ENCODE results near the gene KLK2. TPM values are rescaled to one million over a fixed set of nuclear protein-coding genes. Genes with fewer than 3 reads are reported as not detected.
A peak's percentile ranks its signal among the peaks of the same experiment; 100 is the strongest.

The KLK2 gene
- total and polyA plus RNA-seq, 2 of the 8 experiments (the other 6 are each of a cell fraction or from before 2014, with no cell fraction given) = 0.20 TPM; not detected in 1

DNA sequence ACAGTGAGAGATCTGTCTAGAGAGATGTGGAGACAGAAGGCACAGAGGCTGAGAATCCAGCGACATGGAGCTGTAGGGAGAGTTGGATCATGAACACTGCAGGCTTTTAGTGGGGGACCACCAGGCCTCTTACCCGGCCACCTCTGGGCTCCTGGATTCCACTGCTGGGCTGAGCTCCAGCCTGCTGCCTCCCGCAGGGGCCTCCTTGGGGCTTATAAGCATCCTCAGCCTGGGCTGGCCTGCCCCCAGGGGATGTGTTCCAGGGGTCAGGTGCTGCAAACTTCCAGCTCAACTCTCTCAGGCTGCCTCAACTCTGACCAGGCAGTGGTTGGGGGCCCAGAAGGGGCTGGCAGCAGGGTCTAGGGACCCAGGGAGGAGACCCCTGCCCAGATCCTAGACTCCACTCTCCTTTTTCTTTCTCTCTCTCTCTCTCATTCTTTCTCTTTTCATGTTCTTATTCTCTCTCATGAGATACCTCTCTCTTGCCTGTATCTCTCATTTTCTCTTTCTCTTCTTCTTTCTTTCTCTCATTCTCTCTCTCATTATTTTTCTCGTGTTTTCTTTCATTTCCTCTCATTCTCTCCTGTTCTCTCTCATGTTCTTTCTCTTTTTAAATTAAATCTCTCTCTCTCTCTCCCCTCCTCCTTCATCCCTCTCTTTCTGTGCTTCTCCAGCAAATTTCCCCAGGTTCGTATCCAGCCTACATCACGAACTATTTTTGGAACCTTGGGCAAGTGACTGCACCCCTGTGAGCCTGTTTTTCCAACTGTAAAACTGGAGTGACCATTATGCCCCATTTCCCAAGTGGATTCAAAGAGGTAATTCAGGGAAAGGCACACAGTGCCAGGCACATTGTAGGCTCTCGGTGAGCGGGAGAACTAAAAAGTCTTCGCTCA is 38.2 kb downstream of the KLK2 start, which contains the start of gene KLK4:
Gene KLK4 (minus strand): TSS at position 190 of the 896 bp plus-strand sequence. CDS start 657 bp downstream, outside the sequence.
- Histone ChIP-seq H3K56ac (replicated peaks; ENCODE audit: insufficient read length, low read depth, low read length) (no peak within 1 kb of the TSS), H3K9me3 (ENCODE audit: insufficient read depth in 2 of 2, low read depth in 1 of 2, low read length in 1 of 2) (no peaks in the 10 kb centered on the region), H2BK20ac (ENCODE audit: low read length) (peak within 1 kb of the TSS; percentile 53; the same call in 1 of the 2 replicates), H4K5ac (ENCODE audit: insufficient read length, low read depth, low read length) (no peak within 1 kb of the TSS), H4K20me1 (replicated peaks in 1 of 2; ENCODE audit: control insufficient read depth in 1 of 2, insufficient read depth in 2 of 2, low read length in 2 of 2) (peaks cover 0 to 2% of the 10 kb centered on the region in 2 experiments), H3K18ac (ENCODE audit: extremely low read depth, low read length) (no peak within 1 kb of the TSS), H2BK5ac (ENCODE audit: low read depth, low read length) (0 out of 2 replicates have a peak within 1 kb of the TSS, but pooled peaks have one; percentile 27), H2BK15ac (ENCODE audit: low read length) (peak within 1 kb of the TSS; percentile 73; the same call in 1 of the 2 replicates), H3K4me3 (ENCODE audit: extremely low read depth in 1 of 4, insufficient read depth in 2 of 4, low read depth in 3 of 4, low read length in 4 of 4) (peak within 1 kb of the TSS in 1 of 4 experiments; percentile 55; a peak in 2 of 8 replicates), H4K91ac (replicated peaks; ENCODE audit: insufficient read length, low read length) (no peak within 1 kb of the TSS), H3K23ac (ENCODE audit: insufficient read length) (no peak within 1 kb of the TSS), H3K36me3 (ENCODE audit: control insufficient read depth in 2 of 4, insufficient read depth in 4 of 4, low read length in 3 of 4) (no peaks in the 10 kb centered on the region), H3K4me2 (ENCODE audit: insufficient read depth in 1 of 2, low read depth in 2 of 2, low read length in 2 of 2) (peak within 1 kb of the TSS; percentile 80 to 91; a peak in 3 of 4 replicates), H3K79me1 (ENCODE audit: low read depth, low read length) (no peaks in the 10 kb centered on the region), H3K9ac (replicated peaks in 1 of 4; ENCODE audit: extremely low read depth in 1 of 4, low read depth in 3 of 4, low read length in 3 of 4) (no peak within 1 kb of the TSS), H3K23me2 (ENCODE audit: low read depth, low read length) (peaks cover 16% of the 10 kb centered on the region), H2BK120ac (replicated peaks; ENCODE audit: low read depth, low read length) (no peak within 1 kb of the TSS), H2BK12ac (ENCODE audit: low read depth, low read length) (peak within 1 kb of the TSS; percentile 12; the same call in 1 of the 2 replicates), H3K27me3 (replicated peaks in 1 of 4; ENCODE audit: control insufficient read depth in 3 of 4, extremely low read depth in 1 of 4, insufficient read depth in 3 of 4, low read length in 3 of 4) (peaks cover 21 to 42% (median 33%) of the 10 kb centered on the region in 4 experiments), H3K4me1 (replicated peaks in 1 of 4; ENCODE audit: control insufficient read depth in 3 of 4, insufficient read depth in 4 of 4, low read length in 3 of 4) (peaks cover 0 to 14% (median 9%) of the 10 kb centered on the region in 4 experiments; a peak in 5 of 7 replicates), H3K27ac (ENCODE audit: low read depth, low read length) (no peak within 1 kb of the TSS), H3K14ac (ENCODE audit: insufficient read length) (no peak within 1 kb of the TSS), H2AFZ (ENCODE audit: low read length) (no peak within 1 kb of the TSS), H4K8ac (ENCODE audit: extremely low read depth, insufficient read depth, low read length) (no peak within 1 kb of the TSS), H3K79me2 (ENCODE audit: control insufficient read depth in 1 of 2, insufficient read depth in 2 of 2, low read length in 2 of 2) (no peaks in the 10 kb centered on the region), H2AK5ac (ENCODE audit: low read depth, low read length) (no peak within 1 kb of the TSS; the same call in 1 of the 2 replicates), H3K4ac (replicated peaks; ENCODE audit: insufficient read length, low read depth, low read length) (no peak within 1 kb of the TSS)
- ChIA-PET CTCF (ENCODE audit: partially characterized antibody) (interaction anchor here (0.6 to 2.3 kb wide), 4 partner anchors 10 to 356 kb away, joined by 3 to 17 read pairs (median 4); no protein-coding TSS in a partner anchor), POLR2A (ENCODE audit: partially characterized antibody) (interaction anchor here (1.0 to 5.3 kb wide), 3 partner anchors 10 to 116 kb away, joined by 3 to 36 read pairs (median 26); no protein-coding TSS in a partner anchor)
- no peak for TF ChIP-seq YY1 (IDR thresholded peaks at IDR 0.05; ENCODE audit: low read depth, low read length)
- TF ChIP-seq BRCA1 (IDR thresholded peaks at IDR 0.05; ENCODE audit: low read depth, low read length) = no peak
- FAIRE-seq (no peak), DNase-seq (ENCODE audit: low read depth in 1 of 2, low spot score in 2 of 2) (no peak)
- WGBS, 2 experiments (ENCODE audit: extremely low coverage in 1 of 2, insufficient coverage in 1 of 2, insufficient read length in 1 of 2, insufficient replicate concordance in 2 of 2, low coverage in 1 of 2, low lambda C conversion rate in 2 of 2, missing lambda C conversion rate in 1 of 2) = 79 to 100% methylated on average over 1 to 9 of the region's 9 CpGs
